NCI-H128 (cell line): ENCODE data around the gene GRAMD2B.
"Not testable (repeated sequence)": the region's sequence is repeated elsewhere in the genome, so short reads cannot be mapped to it uniquely, and the experiment has no call there.

ENCODE experiments used
- DNase-seq: peaks from one replicate; lab custom pipeline; 2025; ENCODE audit not compliant: unreplicated experiment; lab: John Stamatoyannopoulos, UW

The GRAMD2B gene

GRCh38 chr5:126508962-126509279, 85.7 kb downstream of the GRAMD2B start:
- no peak for DNase-seq

- no peak for DNase-seq
Observed at GRCh38 chr5:126509339-126509738, 86.1 kb downstream of the GRAMD2B start.

GRCh38 chr5:126511961-126512360, 88.8 kb downstream of the GRAMD2B start:
- DNase-seq = no peak

GRCh38 chr5:126512451-126512850, 89.2 kb downstream of the GRAMD2B start:
- DNase-seq = no peak

- no peak for DNase-seq
Observed at GRCh38 chr5:126513302-126513701, 90.1 kb downstream of the GRAMD2B start.

GRCh38 chr5:126513703-126514102, 90.5 kb downstream of the GRAMD2B start:
- DNase-seq = no peak

- DNase-seq = no peak
Observed at GRCh38 chr5:126514131-126514557, 90.9 kb downstream of the GRAMD2B start.

GRCh38 chr5:126514558-126515141, 91.4 kb downstream of the GRAMD2B start:
- no peak for DNase-seq

- no peak for DNase-seq
Observed at GRCh38 chr5:126515337-126515736, 92.1 kb downstream of the GRAMD2B start.

GRCh38 chr5:126516133-126516532, 92.9 kb downstream of the GRAMD2B start:
- DNase-seq = peak; percentile 27

GRCh38 chr5:126516852-126517251, 93.6 kb downstream of the GRAMD2B start:
- DNase-seq = no peak

GRCh38 chr5:126519223-126519622, 96.0 kb downstream of the GRAMD2B start:
- not testable (repeated sequence) for DNase-seq

- no peak for DNase-seq
Observed at GRCh38 chr5:126519637-126520592, 96.7 kb downstream of the GRAMD2B start.

- no peak for DNase-seq
Observed at GRCh38 chr5:126520593-126520953, 97.4 kb downstream of the GRAMD2B start.

- no peak for DNase-seq
Observed at GRCh38 chr5:126521130-126521529, 97.9 kb downstream of the GRAMD2B start.

GRCh38 chr5:126523818-126524510, 100.8 kb downstream of the GRAMD2B start:
- DNase-seq = no peak

- no peak for DNase-seq
Observed at GRCh38 chr5:126525630-126526245, 102.5 kb downstream of the GRAMD2B start.

GRCh38 chr5:126526493-126526892, 103.3 kb downstream of the GRAMD2B start:
- no peak for DNase-seq

GRCh38 chr5:126527158-126527557, 103.9 kb downstream of the GRAMD2B start:
- no peak for DNase-seq

GRCh38 chr5:126527892-126528291, 104.7 kb downstream of the GRAMD2B start:
- DNase-seq = no peak

GRCh38 chr5:126531543-126532120, 108.4 kb downstream of the GRAMD2B start:
- DNase-seq = no peak
